B cell (primary cell): Measurements from ENCODE around the gene MICALL2. TPM values are rescaled to one million over a fixed set of nuclear protein-coding genes. Genes with fewer than 3 reads are reported as not detected.

ENCODE experiments used
- ATAC-seq: fragments of 200-7000 bp; cut with Tn5 transposase; one replicate; pipeline ENCODE4 v1.10.0; 2021; ENCODE audit warnings: low read depth, mild to moderate bottlenecking, moderate number of reproducible peaks, moderate library complexity
- CTCF ChIA-PET: fragments of 350-600 bp; sonication (Branson Sonifier 250); formaldehyde crosslinking; loops from one replicate; lab custom pipeline; 2021; ENCODE audit warnings: antibody characterized with exemption, inconsistent platforms; lab: Charles Lee
- POLR2A ChIA-PET: fragments of 350-600 bp; sonication (Branson Sonifier 250); formaldehyde crosslinking; loops from one replicate; lab custom pipeline; 2021; ENCODE audit warnings: antibody characterized with exemption; lab: Charles Lee
- DNase-seq: peaks from one replicate; pipeline ENCODE4 v3.0.0; 2013
- H2AFZ ChIP-seq: 2 replicates; pipeline ENCODE4 v1.6.1; 2012; ENCODE audit warnings: mild to moderate bottlenecking, low read depth, low read length; ENCODE audit not compliant: insufficient read depth, poor library complexity, severe bottlenecking
- H3K27ac ChIP-seq, 2 donors: 1 replicate in 1 of 2; 2 replicates in 1 of 2; pipeline ENCODE4 v1.5.1; 2012 to 2013; ENCODE audit warnings: low read length in 2 of 2, mild to moderate bottlenecking in 2 of 2, moderate library complexity in 1 of 2
- H3K27me3 ChIP-seq, 4 experiments: fragments of 200-600 bp in 1 of 4; sonication (generic) in 1 of 4; replicated peaks in 1 of 4; 1 replicate in 2 of 4; 2 replicates in 2 of 4; pipeline versions ENCODE4 v1.6.1 to v1.7.0; 2013 to 2016; ENCODE audit warnings: low read length in 3 of 4, mild to moderate bottlenecking in 2 of 4, mixed read lengths in 1 of 4, moderate library complexity in 1 of 4; ENCODE audit not compliant: insufficient read depth in 4 of 4, control insufficient read depth in 3 of 4; ENCODE audit errors: control extremely low read depth in 1 of 4
- H3K36me3 ChIP-seq, 2 experiments: replicated peaks in 1 of 2; 1 replicate in 1 of 2; 2 replicates in 1 of 2; pipeline versions ENCODE4 v1.6.1 to v1.7.1; 2013; ENCODE audit warnings: low read length in 1 of 2; ENCODE audit not compliant: insufficient read depth in 2 of 2, control insufficient read depth in 1 of 2; ENCODE audit errors: control extremely low read depth in 1 of 2, extremely low read depth in 1 of 2
- H3K4me1 ChIP-seq, 2 donors: fragments of 200-600 bp in 1 of 2; sonication (generic) in 1 of 2; 1 replicate in 1 of 2; 2 replicates in 1 of 2; pipeline versions ENCODE4 v1.5.1 to v1.6.1; 2013 to 2017; ENCODE audit warnings: low read length in 2 of 2; ENCODE audit not compliant: control insufficient read depth in 2 of 2, insufficient read depth in 2 of 2
- H3K4me2 ChIP-seq: replicated peaks from 2 replicates; pipeline ENCODE3; 2012; ENCODE audit warnings: mild to moderate bottlenecking, low read depth, low read length; ENCODE audit not compliant: poor library complexity, severe bottlenecking
- H3K4me3 ChIP-seq, 5 experiments: fragments of 200-600 bp in 1 of 5; sonication (generic) in 1 of 5; 1 replicate in 3 of 5; 2 replicates in 2 of 5; pipeline versions ENCODE4 v1.5.1 to v1.7.0; 2011 to 2016; ENCODE audit warnings: low read length in 4 of 5, mild to moderate bottlenecking in 4 of 5, low read depth in 2 of 5, control low read depth in 1 of 5, moderate library complexity in 1 of 5; ENCODE audit not compliant: insufficient read depth in 1 of 5; ENCODE audit errors: control extremely low read depth in 1 of 5, extremely low read depth in 1 of 5
- H3K79me2 ChIP-seq: fragments of 200-600 bp; sonication (generic); one replicate; pipeline ENCODE4 v1.6.0; 2016; ENCODE audit warnings: low read length; ENCODE audit not compliant: control insufficient read depth, insufficient read depth
- H3K9ac ChIP-seq: fragments of 200-600 bp; sonication (generic); 2 replicates; pipeline ENCODE4 v1.6.1; 2017; ENCODE audit warnings: mild to moderate bottlenecking, low read length, moderate library complexity
- H3K9me3 ChIP-seq, 3 donors: one replicate each; pipeline versions ENCODE4 v1.6.1 to v1.7.1; 2013; ENCODE audit warnings: low read length in 2 of 3; ENCODE audit not compliant: control insufficient read depth in 2 of 3, insufficient read depth in 1 of 3; ENCODE audit errors: control extremely low read depth in 1 of 3
- H4K20me1 ChIP-seq: 2 replicates; pipeline ENCODE4 v1.6.0; 2012; ENCODE audit warnings: mild to moderate bottlenecking, low read length; ENCODE audit not compliant: insufficient read depth, control insufficient read depth, poor library complexity, severe bottlenecking
- H3K27ac Mint-ChIP-seq: one replicate; pipeline ENCODE4 v1.8.0; 2021; ENCODE audit warnings: mixed read lengths
- H3K27me3 Mint-ChIP-seq: one replicate; pipeline ENCODE4 v1.8.0; 2021; ENCODE audit warnings: mixed read lengths
- H3K4me1 Mint-ChIP-seq: one replicate; pipeline ENCODE4 v1.8.0; 2021; ENCODE audit warnings: mixed read lengths
- H3K4me3 Mint-ChIP-seq: one replicate; pipeline ENCODE4 v1.8.0; 2021; ENCODE audit warnings: mixed read lengths
- H3K9me3 Mint-ChIP-seq: one replicate; pipeline ENCODE4 v1.8.0; 2022; ENCODE audit warnings: mixed read lengths; ENCODE audit not compliant: insufficient read depth
- EZH2 ChIP-seq: IDR thresholded peaks from 2 replicates; pipeline ENCODE4 v1.6.1; 2012; ENCODE audit warnings: borderline replicate concordance, low read depth, mild to moderate bottlenecking, moderate library complexity, low read length; ENCODE audit not compliant: insufficient read depth, poor library complexity, severe bottlenecking
- WGBS: methylation state at CpG from one replicate; pipeline ENCODE4 v1.1.5; 2013; ENCODE audit warnings: missing lambda C conversion rate; ENCODE audit not compliant: insufficient coverage; 5-methylcytosine and 5-hydroxymethylcytosine counted together
- intact Hi-C: fragments of 100-400 bp; cut with micrococcal nuclease; formaldehyde crosslinking; loops from one replicate; pipeline ENCODE4 v1.10.0; 2022
- polyA plus RNA-seq: library from polyadenylated mRNA; depleted of rRNA; stranded (reverse); fragments of >200 nt; gene quantifications from 2 replicates; pipeline ENCODE4 v1.2.3, GENCODE V29; 2012
- total RNA-seq, 2 donors: library from RNA; stranded (reverse); fragments of 120-200 nt in 1 of 2; gene quantifications; 1 replicate in 1 of 2; 2 replicates in 1 of 2; pipeline versions ENCODE4 v1.2.3 to v1.2.4, GENCODE V29; 2013 to 2022
- TF ChIP-seq, protein P1 (sequence below): fragments of 200-600 bp; IDR thresholded peaks from one replicate; pipeline ENCODE4 v1.8.0; 2022; ENCODE audit warnings: antibody characterized with exemption, mild to moderate bottlenecking

MICALL2 gene
- total and polyA plus RNA-seq, 2 donors (not counting 1 experiment from before 2014, with no cell fraction given), result 0.85 to 0.94 TPM

- no peaks in the 10 kb centered on the region for H4K20me1 ChIP-seq
- H3K4me3 ChIP-seq, result no peak overlapping the region
- H3K27me3 ChIP-seq, result peaks cover 0 to 20% (median under 1%) of the 10 kb centered on the region in 4 experiments
- TF ChIP-seq, protein P1, sequence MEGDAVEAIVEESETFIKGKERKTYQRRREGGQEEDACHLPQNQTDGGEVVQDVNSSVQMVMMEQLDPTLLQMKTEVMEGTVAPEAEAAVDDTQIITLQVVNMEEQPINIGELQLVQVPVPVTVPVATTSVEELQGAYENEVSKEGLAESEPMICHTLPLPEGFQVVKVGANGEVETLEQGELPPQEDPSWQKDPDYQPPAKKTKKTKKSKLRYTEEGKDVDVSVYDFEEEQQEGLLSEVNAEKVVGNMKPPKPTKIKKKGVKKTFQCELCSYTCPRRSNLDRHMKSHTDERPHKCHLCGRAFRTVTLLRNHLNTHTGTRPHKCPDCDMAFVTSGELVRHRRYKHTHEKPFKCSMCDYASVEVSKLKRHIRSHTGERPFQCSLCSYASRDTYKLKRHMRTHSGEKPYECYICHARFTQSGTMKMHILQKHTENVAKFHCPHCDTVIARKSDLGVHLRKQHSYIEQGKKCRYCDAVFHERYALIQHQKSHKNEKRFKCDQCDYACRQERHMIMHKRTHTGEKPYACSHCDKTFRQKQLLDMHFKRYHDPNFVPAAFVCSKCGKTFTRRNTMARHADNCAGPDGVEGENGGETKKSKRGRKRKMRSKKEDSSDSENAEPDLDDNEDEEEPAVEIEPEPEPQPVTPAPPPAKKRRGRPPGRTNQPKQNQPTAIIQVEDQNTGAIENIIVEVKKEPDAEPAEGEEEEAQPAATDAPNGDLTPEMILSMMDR, result no peak
- TF ChIP-seq EZH2, result no peak
- intact Hi-C loops, result no loop called here
- no peaks in the 10 kb centered on the region for H3K9me3 Mint-ChIP-seq
- peaks cover 0 to 5% of the 10 kb centered on the region in 2 donors for H3K4me1 ChIP-seq
- H3K4me2 ChIP-seq, result no peak overlapping the region
- no peak overlapping the region for H3K27ac ChIP-seq
- no peaks in the 10 kb centered on the region for H3K79me2 ChIP-seq
- POLR2A ChIA-PET, result no interaction called here
- DNase-seq (no peak), ATAC-seq (no peak)
- H3K4me1 Mint-ChIP-seq, result peaks cover 4% of the 10 kb centered on the region
- peaks cover 0 to 7% (median 0%) of the 10 kb centered on the region in 3 donors for H3K9me3 ChIP-seq
- no peak overlapping the region for H2AFZ ChIP-seq
- H3K36me3 ChIP-seq, result no peaks in the 10 kb centered on the region
- H3K9ac ChIP-seq, result no peak overlapping the region
- no peak overlapping the region for H3K27ac Mint-ChIP-seq
- H3K27me3 Mint-ChIP-seq, result peaks cover 6% of the 10 kb centered on the region
- no peak overlapping the region for H3K4me3 Mint-ChIP-seq
- WGBS, result 93% methylated on average over 43 of the region's 43 CpGs
- CTCF ChIA-PET, result no interaction called here
These were observed 22.0 kb downstream of the MICALL2 start for GRCh38 chr7:1437155-1437880.

- ATAC-seq, result no peak
- CTCF ChIA-PET, result no interaction called here
These were observed 22.7 kb downstream of the MICALL2 start for GRCh38 chr7:1436608-1437007.

More at GRCh38 chr7:1436608-1437007, 22.7 kb downstream of the MICALL2 start:
- intact Hi-C loops, result no loop called here
- WGBS, result 96% methylated on average over 15 of the region's 20 CpGs
- no peaks in the 10 kb centered on the region for H3K9me3 Mint-ChIP-seq
- no peak overlapping the region for H3K4me3 Mint-ChIP-seq
- H2AFZ ChIP-seq, result no peak overlapping the region
- no peak overlapping the region for H3K27ac Mint-ChIP-seq
- peaks cover 4% of the 10 kb centered on the region for H3K4me1 Mint-ChIP-seq
- no peaks in the 10 kb centered on the region for H3K79me2 ChIP-seq
- H3K9me3 ChIP-seq, result peaks cover 0 to 8% (median 0%) of the 10 kb centered on the region in 3 donors
- peaks cover 0 to 26% (median 3%) of the 10 kb centered on the region in 4 experiments for H3K27me3 ChIP-seq
- H3K27ac ChIP-seq, result no peak overlapping the region
- POLR2A ChIA-PET, result no interaction called here
- no peak overlapping the region for H3K4me3 ChIP-seq
- peaks cover 0 to 8% of the 10 kb centered on the region in 2 donors for H3K4me1 ChIP-seq
- no peak overlapping the region for H3K9ac ChIP-seq
- no peaks in the 10 kb centered on the region for H4K20me1 ChIP-seq
- no peaks in the 10 kb centered on the region for H3K36me3 ChIP-seq
- H3K4me2 ChIP-seq, result no peak overlapping the region
- peaks cover 7% of the 10 kb centered on the region for H3K27me3 Mint-ChIP-seq
- TF ChIP-seq, protein P1, result no peak
- no peak for TF ChIP-seq EZH2
- no peak for DNase-seq
